Gastroesophageal sphincter (tissue), 4 donors: Measurements from ENCODE around the gene CRELD2. TPM values are rescaled to one million over a fixed set of nuclear protein-coding genes. Genes with fewer than 3 reads are reported as not detected.

Source experiments
- ATAC-seq: fragments of 150-250 bp; one replicate; pipeline ENCODE4 v1.9.1; 2016; ENCODE audit warnings: mild to moderate bottlenecking, moderate library complexity
- H3K27ac ChIP-seq, 4 donors: fragments of 200-600 bp; sonication (generic) in 3 of 4; 1 replicate in 3 of 4; 2 replicates in 1 of 4; pipeline ENCODE4 v1.5.1; 2016 to 2019
- H3K27me3 ChIP-seq: fragments of 200-600 bp; sonication (generic); one replicate; pipeline ENCODE4 v1.5.1; 2019
- H3K36me3 ChIP-seq, 2 donors: fragments of 200-600 bp; sonication (generic); one replicate each; pipeline ENCODE4 v1.5.1; 2019; ENCODE audit warnings: control low read depth in 1 of 2
- H3K4me1 ChIP-seq, 3 donors: fragments of 200-600 bp; sonication (generic); 1 replicate in 2 of 3; 2 replicates in 1 of 3; pipeline ENCODE4 v1.5.1; 2016 to 2019; ENCODE audit warnings: control low read depth in 2 of 3
- H3K4me3 ChIP-seq, 2 donors: fragments of 200-600 bp; sonication (generic); one replicate each; pipeline ENCODE4 v1.5.1; 2019; ENCODE audit warnings: mild to moderate bottlenecking in 1 of 2, moderate library complexity in 1 of 2
- H3K9me3 ChIP-seq, 3 donors: fragments of 200-600 bp; sonication (generic); one replicate each; pipeline ENCODE4 v1.5.1; 2017 to 2019; ENCODE audit warnings: control low read depth in 2 of 3
- CTCF ChIP-seq, 4 experiments: fragments of 200-600 bp in 2 of 4; fragments of 450-650 bp in 2 of 4; sonication (generic) in 1 of 4; IDR thresholded peaks; one replicate each; pipeline ENCODE4 v1.5.1; 2017 to 2019; ENCODE audit warnings: antibody characterized with exemption in 4 of 4, mild to moderate bottlenecking in 2 of 4, moderate library complexity in 2 of 4
- EP300 ChIP-seq: sonication (generic); formaldehyde crosslinking; IDR thresholded peaks from one replicate; pipeline ENCODE4 v1.6.1; 2017; ENCODE audit warnings: antibody characterized with exemption, mild to moderate bottlenecking
- POLR2A ChIP-seq, 2 donors: fragments of 450-650 bp; IDR thresholded peaks; one replicate each; pipeline ENCODE4 v1.6.1; 2017; ENCODE audit warnings: antibody characterized with exemption in 2 of 2, mild to moderate bottlenecking in 2 of 2, moderate library complexity in 1 of 2
- POLR2AphosphoS5 ChIP-seq: sonication (generic); formaldehyde crosslinking; IDR thresholded peaks from one replicate; pipeline ENCODE4 v1.6.1; 2017; ENCODE audit warnings: antibody characterized with exemption
- WGBS, 2 donors: methylation state at CpG; one replicate each; pipeline ENCODE4 v1.1.5; 2018; ENCODE audit warnings: low coverage in 1 of 2; 5-methylcytosine and 5-hydroxymethylcytosine counted together
- total RNA-seq, 4 donors: library from RNA; depleted of rRNA; stranded (reverse); fragments of >200 nt; gene quantifications; one replicate each; pipeline ENCODE4 v1.1.0, GENCODE V29; 2016

Gene CRELD2
- total RNA-seq, 4 donors from 2014 or later = 21.9 to 36.2 (median 30.9) TPM

- TF ChIP-seq POLR2AphosphoS5 (peak; percentile 49), CTCF (IDR thresholded peaks at IDR 0.05) (no peak)
- H3K27ac ChIP-seq = peak overlapping the region in 3 of 4 donors; percentile 91 to 98 (median 95)
- 79% methylated on average over 8 of the region's 27 CpGs; no CpG with 5 or more reads in 1 of the 2 donors for WGBS, 2 donors
- H3K9me3 ChIP-seq = no peaks in the 10 kb centered on the region
- H3K36me3 ChIP-seq = no peaks in the 10 kb centered on the region
- no peak for ATAC-seq
- H3K27me3 ChIP-seq = no peaks in the 10 kb centered on the region
- peak overlapping the region in 1 of 2 donors; percentile 61 for H3K4me3 ChIP-seq
- H3K4me1 ChIP-seq = peaks cover 0 to 58% (median 33%) of the 10 kb centered on the region in 3 donors
These were observed 19.5 kb downstream of the CRELD2 start for GRCh38 chr22:49937758-49938564.

DNA sequence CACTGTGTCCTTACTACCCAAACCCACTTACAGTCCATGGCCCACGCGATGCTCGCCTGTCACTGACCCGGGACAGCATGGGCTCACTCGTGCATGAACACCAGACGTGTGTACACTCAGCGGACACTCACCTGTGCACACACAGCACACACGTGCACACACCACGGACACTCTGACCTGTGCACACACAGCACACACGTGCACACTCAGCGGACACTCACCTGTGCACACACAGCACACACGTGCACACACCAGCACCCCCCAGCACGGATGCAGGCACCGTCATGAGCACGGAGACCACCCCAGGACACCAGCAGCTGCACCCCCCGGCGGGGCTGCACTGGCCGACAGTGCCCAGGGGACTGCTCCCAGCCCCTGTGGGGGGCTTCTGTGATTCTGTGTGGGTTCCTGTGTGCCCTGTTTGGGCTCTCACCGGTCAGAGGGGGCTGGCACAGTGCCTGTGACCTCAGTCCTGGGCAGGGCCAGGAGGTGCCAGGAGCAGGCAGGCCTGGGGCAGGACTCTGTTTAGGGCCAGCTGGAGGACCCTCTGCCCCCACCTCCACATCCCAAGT lies 20.2 kb downstream of the CRELD2 start:
- no peak for TF ChIP-seq POLR2A (IDR thresholded peaks at IDR 0.05)

DNA sequence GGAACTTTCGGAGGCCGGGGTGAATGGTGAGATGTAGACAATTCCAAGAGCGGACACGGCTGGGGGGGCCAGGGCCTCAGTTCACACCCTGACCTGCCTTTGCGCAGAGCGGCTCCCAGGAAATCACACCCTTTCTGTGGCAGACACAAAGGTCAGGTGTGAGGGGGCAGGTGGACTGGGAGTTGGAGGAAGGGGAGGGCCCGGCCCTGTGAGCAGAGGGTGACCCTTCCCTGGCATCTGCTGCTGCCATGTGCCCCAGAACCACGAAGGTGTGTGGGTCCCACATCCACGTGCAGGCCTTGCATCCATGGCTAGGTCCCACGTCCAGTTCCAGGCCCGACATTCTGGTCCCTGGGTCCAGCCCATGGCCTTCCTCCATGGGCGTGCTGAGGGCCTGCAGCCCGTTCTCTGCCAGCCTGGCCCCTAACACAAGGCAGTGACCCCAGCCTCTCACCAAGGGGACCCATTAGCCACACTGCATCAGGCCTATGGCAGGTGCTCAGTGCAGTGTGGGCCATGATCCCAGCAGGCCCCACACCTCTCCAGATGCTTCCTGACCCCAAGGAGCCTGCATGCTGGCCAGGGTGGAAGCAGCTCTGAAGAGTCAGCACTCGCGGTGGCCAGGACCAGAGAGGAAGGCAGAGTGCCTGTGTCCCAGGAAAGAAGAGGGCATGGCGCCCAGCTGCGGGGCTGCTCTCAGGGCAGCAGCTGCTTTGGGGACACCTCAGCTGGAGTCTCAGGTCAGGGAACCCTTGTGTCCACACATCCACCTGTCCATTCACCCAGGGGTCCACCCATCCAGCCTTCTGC lies 23.3 kb downstream of the CRELD2 start:
- peaks cover 0 to 25% (median 9%) of the 10 kb centered on the region in 3 donors for H3K4me1 ChIP-seq
- TF ChIP-seq EP300 = no peak
- no peak for TF ChIP-seq POLR2A (IDR thresholded peaks at IDR 0.05)
- TF ChIP-seq CTCF (IDR thresholded peaks at IDR 0.05) = no peak
- H3K27ac ChIP-seq = no peak overlapping the region
- no peaks in the 10 kb centered on the region for H3K36me3 ChIP-seq
- no peak overlapping the region for H3K4me3 ChIP-seq
- no peak for ATAC-seq
- WGBS, 2 donors = 87% methylated on average over 3 of the region's 17 CpGs; no CpG with 5 or more reads in 1 of the 2 donors
- H3K27me3 ChIP-seq = no peaks in the 10 kb centered on the region
- no peaks in the 10 kb centered on the region for H3K9me3 ChIP-seq

More for the DNA sequence above, 20.2 kb downstream of the CRELD2 start:
- WGBS, 2 donors = 80% methylated on average over 3 of the region's 19 CpGs; no CpG with 5 or more reads in 1 of the 2 donors
- Histone ChIP-seq H3K4me3 (no peak overlapping the region), H3K36me3 (no peaks in the 10 kb centered on the region), H3K27ac (peak overlapping the region in 3 of 4 donors; percentile 66 to 95 (median 91)), H3K27me3 (no peaks in the 10 kb centered on the region), H3K9me3 (no peaks in the 10 kb centered on the region), H3K4me1 (peaks cover 0 to 51% (median 28%) of the 10 kb centered on the region in 3 donors)
- ATAC-seq = no peak

GRCh38 chr22:49942565-49943404 lies 24.4 kb downstream of the CRELD2 start:
- no peak for ATAC-seq
- H3K4me3 ChIP-seq = no peak overlapping the region
- no peak for TF ChIP-seq CTCF (IDR thresholded peaks at IDR 0.05)
- no peak for TF ChIP-seq POLR2A (IDR thresholded peaks at IDR 0.05)
- TF ChIP-seq POLR2AphosphoS5 = no peak
- TF ChIP-seq EP300 = no peak
- no peaks in the 10 kb centered on the region for H3K36me3 ChIP-seq
- H3K27ac ChIP-seq = no peak overlapping the region
- H3K4me1 ChIP-seq = peaks cover 0 to 14% (median 0%) of the 10 kb centered on the region in 3 donors
- H3K9me3 ChIP-seq = no peaks in the 10 kb centered on the region
- 78 to 94% methylated on average over 2 to 5 of the region's 21 CpGs for WGBS, 2 donors
- no peaks in the 10 kb centered on the region for H3K27me3 ChIP-seq
